ENCODE data around the gene AP2A1.

DNA sequence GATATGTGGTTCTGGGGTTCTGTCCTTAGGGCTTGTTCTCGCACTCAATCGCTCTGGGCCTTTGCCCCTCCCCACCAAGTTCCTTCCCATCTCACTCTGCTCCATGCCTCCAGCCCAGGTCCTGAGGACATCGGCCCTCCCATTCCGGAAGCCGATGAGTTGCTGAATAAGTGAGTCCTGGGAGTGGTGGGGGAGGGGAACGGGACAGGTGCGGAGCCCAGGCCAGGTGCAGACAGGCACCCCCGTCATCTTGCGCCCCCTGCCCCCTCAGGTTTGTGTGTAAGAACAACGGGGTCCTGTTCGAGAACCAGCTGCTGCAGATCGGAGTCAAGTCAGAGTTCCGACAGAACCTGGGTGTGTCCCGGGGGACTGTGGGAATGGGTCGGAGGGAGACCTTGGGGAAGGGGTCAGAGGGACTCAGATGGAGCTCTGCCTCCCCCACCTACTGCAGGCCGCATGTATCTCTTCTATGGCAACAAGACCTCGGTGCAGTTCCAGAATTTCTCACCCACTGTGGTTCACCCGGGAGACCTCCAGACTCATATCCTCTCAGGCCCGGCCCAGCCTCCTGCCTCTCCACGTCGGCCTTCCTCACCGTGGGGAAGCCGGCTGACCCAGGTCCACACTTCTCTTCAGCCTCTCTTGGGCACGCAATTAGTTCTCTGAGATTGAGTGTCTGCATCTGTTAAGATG is 36.2 kb downstream of the AP2A1 start:
- no peak for TF ChIP-seq EP300 (IDR thresholded peaks at IDR 0.05; ENCODE audit: borderline replicate concordance)
- TF ChIP-seq, protein P1, sequence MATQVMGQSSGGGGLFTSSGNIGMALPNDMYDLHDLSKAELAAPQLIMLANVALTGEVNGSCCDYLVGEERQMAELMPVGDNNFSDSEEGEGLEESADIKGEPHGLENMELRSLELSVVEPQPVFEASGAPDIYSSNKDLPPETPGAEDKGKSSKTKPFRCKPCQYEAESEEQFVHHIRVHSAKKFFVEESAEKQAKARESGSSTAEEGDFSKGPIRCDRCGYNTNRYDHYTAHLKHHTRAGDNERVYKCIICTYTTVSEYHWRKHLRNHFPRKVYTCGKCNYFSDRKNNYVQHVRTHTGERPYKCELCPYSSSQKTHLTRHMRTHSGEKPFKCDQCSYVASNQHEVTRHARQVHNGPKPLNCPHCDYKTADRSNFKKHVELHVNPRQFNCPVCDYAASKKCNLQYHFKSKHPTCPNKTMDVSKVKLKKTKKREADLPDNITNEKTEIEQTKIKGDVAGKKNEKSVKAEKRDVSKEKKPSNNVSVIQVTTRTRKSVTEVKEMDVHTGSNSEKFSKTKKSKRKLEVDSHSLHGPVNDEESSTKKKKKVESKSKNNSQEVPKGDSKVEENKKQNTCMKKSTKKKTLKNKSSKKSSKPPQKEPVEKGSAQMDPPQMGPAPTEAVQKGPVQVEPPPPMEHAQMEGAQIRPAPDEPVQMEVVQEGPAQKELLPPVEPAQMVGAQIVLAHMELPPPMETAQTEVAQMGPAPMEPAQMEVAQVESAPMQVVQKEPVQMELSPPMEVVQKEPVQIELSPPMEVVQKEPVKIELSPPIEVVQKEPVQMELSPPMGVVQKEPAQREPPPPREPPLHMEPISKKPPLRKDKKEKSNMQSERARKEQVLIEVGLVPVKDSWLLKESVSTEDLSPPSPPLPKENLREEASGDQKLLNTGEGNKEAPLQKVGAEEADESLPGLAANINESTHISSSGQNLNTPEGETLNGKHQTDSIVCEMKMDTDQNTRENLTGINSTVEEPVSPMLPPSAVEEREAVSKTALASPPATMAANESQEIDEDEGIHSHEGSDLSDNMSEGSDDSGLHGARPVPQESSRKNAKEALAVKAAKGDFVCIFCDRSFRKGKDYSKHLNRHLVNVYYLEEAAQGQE (IDR thresholded peaks at IDR 0.05; ENCODE audit: low read depth): no peak

Data from Ishikawa (cell line).